Left renal cortex interstitium (tissue), 4 donors: Measurements from ENCODE around the gene OSTC. TPM values are rescaled to one million over a fixed set of nuclear protein-coding genes. Genes with fewer than 3 reads are reported as not detected.
A peak's percentile ranks its signal among the peaks of the same experiment; 100 is the strongest.

Experiments
- DNase-seq, 4 donors: peaks; one replicate each; pipeline ENCODE4 v3.0.0-alpha.2; 2013; ENCODE audit warnings: low read depth in 4 of 4, low spot score in 2 of 4, missing footprints in 1 of 4
- polyA plus RNA-seq, 4 donors: library from polyadenylated mRNA; unstranded; fragments of 120-200 nt; gene quantifications; one replicate each; pipeline ENCODE4 v1.2.1, GENCODE V29; 2013; ENCODE audit not compliant: insufficient read length in 4 of 4

The OSTC gene
- 100 to 1,000 TPM; 206 to 285 (median 256) TPM for polyA plus RNA-seq

GRCh38 chr4:108650212-108651013, at the start of gene OSTC:
OSTC (plus strand) TSS chr4:108650599; CDS start chr4:108650656, 57 bp downstream.
- peak; percentile 93 to 97 (median 95) for DNase-seq

DNA sequence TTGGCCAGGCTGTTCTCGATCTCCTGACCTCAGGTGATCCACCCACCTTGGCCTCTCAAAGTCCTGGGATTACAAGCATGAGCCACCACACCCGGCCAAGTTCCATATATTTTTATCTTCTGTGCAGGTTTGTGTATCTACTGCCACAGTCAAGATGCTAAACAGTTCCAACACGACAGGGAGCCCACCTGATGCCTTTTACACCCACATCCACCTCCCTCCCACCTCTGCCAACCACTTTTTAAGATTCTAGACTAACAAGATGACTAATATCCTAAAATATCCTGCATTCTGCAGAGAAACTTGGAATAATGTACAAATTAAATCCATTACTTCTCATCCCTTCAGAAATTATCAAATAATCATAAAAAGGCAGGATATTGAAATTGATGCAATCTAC, 49.3 kb upstream of the OSTC start:
- no peak for DNase-seq

DNA sequence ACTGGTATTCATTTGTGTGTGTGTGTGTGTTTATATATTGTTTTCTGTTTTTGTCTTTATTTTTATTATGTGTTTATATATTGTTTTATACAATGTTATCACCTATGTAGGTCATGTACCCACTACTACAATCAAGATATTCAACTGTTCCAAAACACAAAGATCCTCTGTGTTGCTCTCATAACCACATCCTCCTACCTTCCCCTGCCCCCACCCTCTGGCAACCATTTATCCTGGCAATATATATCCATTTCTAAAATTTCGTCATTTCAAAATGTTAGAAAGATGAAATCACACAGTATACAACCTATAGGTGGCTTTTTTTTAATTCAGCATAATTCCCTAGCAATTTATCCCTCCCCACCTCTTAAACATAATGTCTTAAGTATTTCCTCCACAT, 48.9 kb upstream of the OSTC start:
- DNase-seq, result no peak

DNA sequence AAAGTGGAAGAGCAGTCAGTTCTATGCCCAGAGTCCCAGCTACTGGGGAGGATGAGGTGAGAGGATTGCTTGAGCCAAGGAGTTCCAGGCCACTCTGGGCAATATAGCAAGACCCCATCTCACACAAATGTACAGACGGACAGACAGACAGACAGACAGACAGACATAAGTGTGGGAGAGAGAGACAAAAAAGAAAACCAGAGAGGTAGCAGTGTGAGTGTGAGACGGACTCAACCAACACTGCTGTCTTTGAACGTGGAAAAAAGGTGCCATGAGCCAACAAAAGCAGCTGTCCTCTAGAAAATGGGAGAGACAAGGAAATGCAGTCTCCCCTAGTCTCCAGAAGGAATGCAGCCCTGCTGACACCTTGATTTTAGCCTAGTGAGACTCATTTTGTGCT, 48.2 kb upstream of the OSTC start:
- no peak for DNase-seq

GRCh38 chr4:108607079-108607815, 43.2 kb upstream of the OSTC start:
- DNase-seq, result no peak

DNA sequence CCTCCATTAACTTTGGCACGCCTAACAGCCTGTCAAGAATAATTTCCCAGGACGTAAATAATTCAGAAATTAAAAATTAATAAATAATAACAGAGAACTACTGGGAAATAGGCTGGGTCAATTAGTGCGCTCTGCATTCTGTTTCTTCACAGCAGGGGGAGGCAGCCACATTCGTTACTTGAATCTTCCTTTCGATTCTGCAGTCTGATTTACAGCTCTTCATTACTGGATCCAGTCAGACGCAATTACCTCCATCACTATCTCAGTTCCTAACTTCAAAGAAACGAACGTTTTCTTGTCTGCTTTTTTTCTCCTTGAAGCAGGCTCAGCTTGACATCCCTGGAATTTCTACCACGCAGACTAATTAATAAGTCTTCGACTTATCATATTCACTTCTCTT, 39.0 kb upstream of the OSTC start:
- DNase-seq, result no peak

GRCh38 chr4:108612365-108612764, 38.0 kb upstream of the OSTC start:
- DNase-seq, result no peak

DNA sequence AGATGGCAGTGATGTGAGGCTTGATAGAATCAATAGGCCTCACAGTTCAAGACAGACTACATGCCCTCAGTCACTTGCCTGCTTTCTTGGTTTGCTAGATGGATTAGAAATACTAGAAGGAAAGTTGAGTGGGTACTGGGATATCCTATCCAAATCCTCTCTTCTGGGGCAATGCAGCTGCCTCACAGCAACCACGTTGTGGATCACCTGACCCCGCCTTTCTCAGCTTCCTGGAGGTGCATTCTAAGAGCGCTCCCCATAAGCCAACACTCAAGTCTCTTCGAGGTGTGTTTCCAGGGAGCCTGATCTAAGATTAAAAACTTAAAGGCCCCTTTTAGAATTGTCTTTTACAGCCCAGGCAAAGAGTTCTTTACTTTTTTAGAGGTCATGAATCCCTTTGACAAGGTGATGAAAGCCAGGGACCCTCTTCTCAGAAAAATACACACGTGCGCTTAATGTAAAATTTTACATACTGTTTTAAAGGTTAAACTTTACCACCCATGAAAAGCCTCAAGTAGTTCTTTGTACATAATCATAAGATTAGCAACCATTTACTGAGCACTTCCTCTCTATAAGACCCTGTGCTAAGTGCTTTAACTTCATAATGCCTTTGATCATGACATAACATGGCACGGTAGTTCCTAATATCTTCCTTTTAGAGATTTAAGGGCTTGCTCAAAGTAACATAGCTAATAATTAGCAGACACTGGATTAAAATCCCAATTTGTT, 30.9 kb upstream of the OSTC start:
- DNase-seq, result peak in 1 of 4 donors; percentile 1

GRCh38 chr4:108620101-108620932, 30.1 kb upstream of the OSTC start, which contains the start of gene RPL34:
RPL34 (plus strand) TSS chr4:108620576; CDS start chr4:108621960, 1,384 bp downstream.
- peak; percentile 95 to 99 (median 98) for DNase-seq

GRCh38 chr4:108620933-108621905, 29.2 kb upstream of the OSTC start:
- no peak for DNase-seq

DNA sequence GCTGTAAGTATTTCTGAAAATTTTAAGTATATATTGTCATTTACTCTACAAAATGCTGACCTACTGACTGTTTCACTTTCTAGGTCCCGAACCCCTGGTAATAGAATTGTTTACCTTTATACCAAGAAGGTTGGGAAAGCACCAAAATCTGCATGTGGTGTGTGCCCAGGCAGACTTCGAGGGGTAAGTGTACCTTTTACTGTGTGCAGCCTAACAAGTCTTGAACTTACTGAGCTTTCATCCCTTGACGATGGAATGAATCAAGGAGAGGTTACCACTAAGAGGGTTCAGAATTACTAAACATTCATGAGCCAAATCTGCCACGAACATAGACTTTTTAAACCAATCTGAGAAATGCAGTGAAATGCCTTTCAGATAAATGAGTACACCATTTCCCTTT, 28.4 kb upstream of the OSTC start:
- no peak for DNase-seq

DNA sequence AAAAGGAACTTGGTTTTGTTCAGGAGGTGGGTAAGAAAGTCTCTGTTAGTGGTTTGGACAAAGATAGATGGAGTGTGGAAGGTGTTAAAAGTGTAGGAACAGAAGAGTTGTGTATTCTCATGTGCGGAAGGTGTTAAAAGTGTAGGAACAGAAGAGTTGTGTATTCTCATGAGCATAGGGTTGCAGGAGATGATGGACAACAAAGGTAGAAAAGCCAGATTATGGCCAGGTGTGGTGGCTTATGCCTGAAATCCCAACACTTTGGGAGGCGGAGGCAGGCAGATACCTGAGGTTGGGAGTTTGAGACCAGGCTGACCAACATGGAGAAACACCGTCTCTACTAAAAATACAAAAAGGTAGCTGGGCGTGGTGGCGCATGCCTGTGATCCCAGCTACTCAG, 27.6 kb upstream of the OSTC start:
- DNase-seq, result no peak

DNA sequence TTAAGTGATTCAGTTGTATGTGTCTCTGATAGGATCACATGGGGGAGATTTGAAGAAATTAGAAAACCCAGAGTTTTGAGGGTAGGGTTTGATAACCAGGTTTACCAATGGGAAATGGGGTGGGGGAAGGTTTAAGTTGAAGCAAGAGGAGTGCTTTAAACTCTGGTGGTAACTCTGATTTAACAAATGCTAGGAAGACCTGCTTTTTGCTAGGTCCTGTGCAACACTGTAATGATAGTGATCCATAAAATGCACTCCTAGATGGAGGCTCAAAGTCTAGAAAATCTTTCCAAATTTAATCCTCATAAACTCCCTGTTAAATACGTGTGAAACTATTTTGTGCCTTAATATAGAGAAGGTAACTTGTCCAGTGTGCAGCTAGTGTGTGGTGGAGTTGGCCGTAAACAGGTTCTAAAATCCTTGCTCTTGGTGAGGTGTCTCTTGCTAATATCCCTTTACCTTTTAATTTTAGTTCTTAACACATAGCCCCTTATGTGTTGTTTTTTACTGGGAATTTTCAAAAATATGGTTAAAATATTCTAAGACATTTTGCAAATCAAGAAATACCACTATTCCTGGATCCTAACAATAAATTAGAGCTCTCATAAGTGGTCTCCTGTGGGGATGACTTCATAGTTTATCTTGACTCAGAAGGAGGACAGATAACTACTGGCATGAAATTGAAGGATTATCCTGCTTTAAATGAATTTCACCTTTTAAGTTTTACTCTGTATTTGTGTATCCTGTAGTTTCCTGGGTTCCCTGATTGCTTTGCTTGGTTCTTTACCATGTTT, 25.9 kb upstream of the OSTC start:
- no peak for DNase-seq

DNA sequence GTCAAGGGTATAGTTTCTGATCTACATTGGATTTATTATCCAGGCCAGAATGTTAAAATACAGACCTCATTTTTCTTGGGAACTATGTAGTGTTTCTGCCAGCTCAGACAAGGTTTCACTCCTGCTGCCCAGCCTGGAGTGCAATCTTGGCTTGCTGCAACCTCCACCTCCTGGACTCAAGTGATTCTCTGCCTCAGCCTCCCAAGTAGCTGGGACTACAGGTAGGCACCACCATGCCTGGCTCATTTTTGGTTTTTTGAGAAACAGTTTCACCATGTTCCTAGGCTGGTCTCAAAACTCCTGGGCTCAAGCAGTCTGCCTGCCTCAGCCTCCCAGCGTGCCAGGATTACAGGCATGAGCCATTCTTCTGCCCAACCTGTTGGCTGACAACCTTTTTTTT, 24.3 kb upstream of the OSTC start:
- DNase-seq, result no peak

DNA sequence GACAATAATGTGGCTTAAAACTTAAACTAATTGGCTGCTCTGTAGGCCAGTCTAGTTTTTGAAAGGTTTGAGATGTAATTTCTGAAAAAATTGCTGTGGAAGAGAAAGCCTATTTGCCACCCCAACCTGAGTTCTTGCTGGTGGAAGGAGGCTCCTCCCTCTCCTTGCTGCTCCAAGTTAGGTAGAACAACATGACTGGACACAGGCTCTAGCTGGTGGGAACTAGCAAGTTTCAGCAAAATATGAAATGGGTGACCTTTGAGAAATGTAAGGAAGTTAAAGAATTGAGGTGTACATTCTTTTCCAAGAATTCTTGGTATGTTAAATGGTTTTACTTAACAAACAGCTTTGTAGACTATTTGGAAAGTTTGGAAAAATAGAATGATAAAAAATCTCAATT, 22.0 kb upstream of the OSTC start:
- no peak for DNase-seq

DNA sequence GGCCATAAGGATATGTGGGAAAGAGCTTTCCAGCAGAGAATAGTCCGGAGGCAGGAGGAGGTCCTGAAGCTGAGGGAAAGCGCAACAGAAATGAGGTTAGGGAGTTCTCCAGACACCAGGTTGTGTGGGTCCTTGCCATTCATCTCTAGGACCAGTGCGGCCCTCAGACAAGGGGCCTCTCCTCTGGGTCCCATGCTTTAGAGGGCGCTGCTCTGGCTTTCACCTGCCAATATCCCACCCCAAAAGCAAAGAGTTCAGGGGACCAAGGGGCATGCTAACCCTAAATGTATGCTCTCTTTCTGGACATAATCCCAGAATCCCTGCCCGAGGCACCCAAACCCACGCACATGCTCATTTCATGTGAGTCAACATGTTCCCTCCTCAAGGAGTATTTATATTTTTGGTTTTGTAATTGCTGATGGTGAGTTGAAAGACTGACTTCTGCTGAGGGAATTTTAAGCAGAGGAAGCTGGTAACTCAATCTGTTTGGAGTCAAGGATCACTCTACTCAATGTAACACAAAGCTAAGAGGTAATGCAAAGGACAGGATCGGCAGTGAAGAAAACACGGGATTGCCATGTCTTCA, 15.2 kb upstream of the OSTC start:
- DNase-seq, result no peak

GRCh38 chr4:108636246-108636645, 14.2 kb upstream of the OSTC start:
- no peak for DNase-seq

DNA sequence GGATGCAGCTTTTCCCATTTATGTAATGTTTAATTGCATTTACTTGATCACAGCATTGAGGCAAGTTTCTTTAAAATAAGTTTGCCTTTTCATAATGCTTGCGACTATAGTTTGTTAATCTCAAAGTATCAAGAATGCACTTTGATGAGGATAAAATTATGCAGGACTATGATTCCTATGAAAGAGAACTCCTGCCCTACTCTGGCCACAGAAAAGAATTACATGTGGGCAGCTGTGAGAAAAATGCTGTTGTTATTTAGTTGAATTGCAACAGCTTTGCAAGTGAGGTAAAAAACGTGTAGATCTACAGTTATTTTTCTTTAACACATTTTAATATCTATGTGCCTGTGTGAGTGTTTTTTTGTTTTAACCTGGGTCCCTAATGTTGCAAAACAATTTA, 12.5 kb upstream of the OSTC start:
- DNase-seq, result no peak
